K562 (cell line): ENCODE measurements around the gene TRIM26. TPM values are rescaled to one million over a fixed set of nuclear protein-coding genes. Genes with fewer than 3 reads are reported as not detected.

ENCODE experiments used
- ATAC-seq: fragments of 200-7000 bp; cut with Tn5 transposase; 3 replicates; pipeline ENCODE4 v1.9.1; 2020; ENCODE audit warnings: moderate library complexity
- BruUV-seq: library from RNA; stranded (reverse); fragments of 400-500 nt; replicated peaks from 2 replicates; lab custom pipeline; 2021; lab: Mats Ljungman, UMichigan
- CTCF ChIA-PET: fragments of 300-600 bp; formaldehyde crosslinking; extraction: SDS; loops from one replicate; lab custom pipeline; 2021; ENCODE audit warnings: low intra/inter-chr PET ratio; lab: Yijun Ruan, JAX
- POLR2A ChIA-PET: fragments of 300-600, 350-650 bp; sonication (Branson Sonifier 250); formaldehyde crosslinking; extraction: SDS; loops from one replicate; lab custom pipeline; 2021; ENCODE audit warnings: antibody characterized with exemption, inconsistent platforms; lab: Yijun Ruan, JAX
- DNase-seq, 4 experiments: peaks; one replicate each; pipeline versions ENCODE4 v3.0.0 to v3.0.0-alpha.2; 2011 to 2018; ENCODE audit warnings: low spot score in 3 of 4, mixed read lengths in 3 of 4; ENCODE audit errors: extremely low read depth in 1 of 4
- FAIRE-seq: peaks from 2 replicates; lab custom pipeline; 2011; peaks lifted over from hg19 to GRCh38; lab: Jason Lieb, UNC
- H2AFZ ChIP-seq: 2 replicates; pipeline ENCODE4 v1.6.0; 2011; ENCODE audit warnings: low read depth, low read length, control low read depth, inconsistent platforms
- H3K27ac ChIP-seq: fragments of 200-600 bp; 3 replicates; pipeline ENCODE4 v1.8.0; 2011; ENCODE audit warnings: low read depth, mild to moderate bottlenecking, control low read depth, inconsistent platforms, low read length, moderate library complexity, mixed read lengths; ENCODE audit errors: extremely low read depth
- H3K27me3 ChIP-seq, 2 experiments: fragments of 300-600 bp in 1 of 2; 2 replicates in 1 of 2; 3 replicates in 1 of 2; pipeline versions ENCODE4 v1.6.0 to v1.8.0; 2011; ENCODE audit warnings: inconsistent platforms in 2 of 2, low read length in 2 of 2, mild to moderate bottlenecking in 1 of 2, mixed read lengths in 1 of 2, moderate library complexity in 1 of 2; ENCODE audit not compliant: control insufficient read depth in 2 of 2, insufficient read depth in 2 of 2
- H3K36me3 ChIP-seq: fragments of 300-600 bp; 3 replicates; pipeline ENCODE4 v1.8.0; 2011; ENCODE audit warnings: mild to moderate bottlenecking, low read length, inconsistent platforms; ENCODE audit not compliant: control insufficient read depth, insufficient read depth
- H3K4me1 ChIP-seq, 2 experiments: fragments of 200-600 bp in 1 of 2; replicated peaks in 1 of 2; 2 replicates in 1 of 2; 3 replicates in 1 of 2; pipeline versions ENCODE4 v1.5.1 to v1.8.0; 2011; ENCODE audit warnings: inconsistent platforms in 2 of 2, low read length in 2 of 2, mild to moderate bottlenecking in 1 of 2, mixed read lengths in 1 of 2, moderate library complexity in 1 of 2; ENCODE audit not compliant: control insufficient read depth in 2 of 2, insufficient read depth in 2 of 2
- H3K4me2 ChIP-seq: 2 replicates; pipeline ENCODE4 v1.6.1; 2011; ENCODE audit warnings: low read length, control low read depth, inconsistent platforms, mixed read lengths; ENCODE audit not compliant: insufficient read depth
- H3K4me3 ChIP-seq: fragments of 200-600 bp; sonication (generic), shearing (Covaris generic); 2 replicates; pipeline ENCODE4 v1.5.1; 2016; ENCODE audit warnings: control low read depth, inconsistent platforms
- H3K79me2 ChIP-seq: fragments of 200-600 bp; 3 replicates; pipeline ENCODE4 v1.8.0; 2011; ENCODE audit warnings: low read length, inconsistent platforms; ENCODE audit not compliant: control insufficient read depth, insufficient read depth
- H3K9ac ChIP-seq, 2 experiments: 2 replicates each; pipeline versions ENCODE4 v1.6.0 to v1.6.1; 2011; ENCODE audit warnings: low read depth in 2 of 2, low read length in 2 of 2, control low read depth in 1 of 2, inconsistent platforms in 1 of 2, mild to moderate bottlenecking in 1 of 2, mixed read lengths in 1 of 2; ENCODE audit not compliant: insufficient read depth in 1 of 2
- H3K9me1 ChIP-seq: one replicate; pipeline ENCODE4 v1.6.0; 2011; ENCODE audit warnings: inconsistent platforms, mild to moderate bottlenecking, low read length, moderate library complexity; ENCODE audit not compliant: control insufficient read depth, insufficient read depth
- H3K9me3 ChIP-seq: replicated peaks from 2 replicates; pipeline ENCODE4 v1.5.1; 2011; ENCODE audit warnings: low read depth, low read length, inconsistent platforms; ENCODE audit not compliant: control insufficient read depth, insufficient read depth
- H4K20me1 ChIP-seq: replicated peaks from 2 replicates; pipeline ENCODE4 v1.6.1; 2011; ENCODE audit warnings: low read length, inconsistent platforms, mixed read lengths; ENCODE audit not compliant: control insufficient read depth, insufficient read depth
- KHSRP ChIP-seq: fragments of 450-650 bp; IDR thresholded peaks from 2 replicates; pipeline ENCODE4 v1.6.1; 2017
- MTA2 ChIP-seq: fragments of 450-650 bp; IDR thresholded peaks from 2 replicates; pipeline ENCODE4 v1.6.1; 2016; ENCODE audit warnings: low read depth
- SPI1 ChIP-seq: IDR thresholded peaks from 2 replicates; pipeline ENCODE4 v1.6.1; 2011; ENCODE audit warnings: low read depth, low read length, control low read depth, borderline replicate concordance
- ZNF507 ChIP-seq: conservative IDR thresholded peaks from 2 replicates; pipeline ENCODE4 v1.6.1; 2017; ENCODE audit warnings: missing genetic modification characterization, missing compliant biosample characterization
- WGBS: fragments of 100-300 bp; shearing (Covaris generic); methylation state at CpG from one replicate; pipeline ENCODE4 v1.1.6; 2016; ENCODE audit warnings: low coverage, mixed read lengths; ENCODE audit not compliant: insufficient coverage; ENCODE audit errors: missing lambda C conversion rate; 5-methylcytosine and 5-hydroxymethylcytosine counted together
- in situ Hi-C: fragments of 300-500 bp; cut with MboI; formaldehyde crosslinking; loops from 4 replicates; pipeline ENCODE4 v1.15.0; 2018; ENCODE audit warnings: inconsistent platforms, mixed read lengths
- intact Hi-C: fragments of 100-400 bp; cut with micrococcal nuclease; formaldehyde crosslinking; loops from 2 replicates; pipeline ENCODE4 v1.14.2; 2022
- polyA plus RNA-seq, 8 experiments: library from polyadenylated mRNA; depleted of rRNA in 4 of 8; stranded (reverse) in 5 of 8; unstranded in 3 of 8; fragments of >200 nt; fragmentation: Nextera tagmentation in 2 of 8; fragmentation: Illumina TruSeq in 1 of 8; extraction: Ambion mirVana in 2 of 8; extraction: Trizol in 1 of 8; gene quantifications; 2 replicates each; pipeline versions ENCODE4 v1.2.1 to v1.2.3, GENCODE V29; 2011 to 2014; ENCODE audit warnings: inconsistent platforms in 1 of 8, missing spikeins in 1 of 8
- total RNA-seq, 7 experiments: library from RNA; depleted of rRNA in 6 of 7; stranded (reverse); fragments of >200 nt in 6 of 7; fragmentation: Illumina TruSeq in 2 of 7; extraction: Trizol in 2 of 7; gene quantifications; 2 replicates each; pipeline versions ENCODE4 v1.2.1 to v1.2.3, GENCODE V29; 2011 to 2021; ENCODE audit warnings: low replicate concordance in 1 of 7
- TF ChIP-seq, protein P1 (sequence below), 3 experiments: IDR thresholded peaks in 2 of 3; conservative IDR thresholded peaks in 1 of 3; 2 replicates each; pipeline ENCODE4 v1.5.1; 2011 to 2012; ENCODE audit warnings: low read length in 3 of 3, mild to moderate bottlenecking in 3 of 3, control low read depth in 2 of 3, improper control_type of control experiment in 1 of 3, inconsistent platforms in 1 of 3, low read depth in 1 of 3, mixed read lengths in 1 of 3, moderate library complexity in 1 of 3; ENCODE audit not compliant: insufficient read depth in 2 of 3

Gene TRIM26
- total and polyA plus RNA-seq, 9 of the 15 experiments (the other 6 are each of a cell fraction or from before 2014, with no cell fraction given): 0.80 to 5.0 (median 2.8) TPM

DNA sequence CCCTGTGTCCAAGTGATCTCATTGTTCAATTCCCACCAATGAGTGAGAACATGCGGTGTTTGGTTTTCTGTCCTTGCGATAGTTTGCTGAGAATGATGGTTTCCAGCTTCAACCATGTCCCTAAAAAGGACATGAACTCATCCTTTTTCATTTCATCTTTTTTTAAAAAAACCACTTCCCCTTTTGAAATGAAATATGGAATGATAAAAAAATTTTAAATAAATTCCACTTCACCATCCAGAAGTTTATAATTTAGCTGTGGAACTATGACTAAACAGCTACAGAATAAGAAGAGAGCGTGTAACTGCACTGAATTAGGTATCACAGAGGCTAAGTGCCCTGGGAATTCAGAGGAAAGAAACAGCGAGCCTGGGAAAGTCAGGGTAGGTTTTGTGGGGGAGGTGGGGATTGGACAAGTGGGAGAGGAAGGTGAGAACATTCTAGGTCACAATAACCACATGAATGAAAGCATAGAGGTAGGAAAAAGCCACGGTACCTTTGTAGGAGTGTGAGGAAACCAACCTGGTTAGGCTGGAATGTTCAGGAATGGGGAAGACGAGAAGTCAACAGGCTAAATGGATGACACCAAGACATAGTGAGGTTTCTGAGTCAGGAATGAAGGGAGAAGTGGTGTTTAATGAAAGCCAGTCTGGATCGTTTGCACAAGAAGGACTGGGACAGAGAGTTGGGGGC, 63.2 kb downstream of the TRIM26 start:
- no peaks in the 10 kb centered on the region for H3K36me3 ChIP-seq
- in situ Hi-C loops: no loop called here
- ChIA-PET POLR2A (interaction anchor here (0.6 kb wide), 1 partner anchor 57 kb away, joined by 3 read pairs; no protein-coding TSS in a partner anchor), CTCF (no interaction called here)
- FAIRE-seq (no peak), ATAC-seq (no peak)
- no peak overlapping the region for H3K4me3 ChIP-seq
- H3K9ac ChIP-seq: no peak overlapping the region
- H3K9me1 ChIP-seq: no peaks in the 10 kb centered on the region
- peaks cover 4 to 21% of the 10 kb centered on the region in 2 experiments for H3K4me1 ChIP-seq
- H4K20me1 ChIP-seq: no peaks in the 10 kb centered on the region
- no peaks in the 10 kb centered on the region for H3K9me3 ChIP-seq
- TF ChIP-seq MTA2: no peak
- peak; percentile 48 for TF ChIP-seq SPI1
- TF ChIP-seq, all 486 proteins: peak for 1
- H3K27me3 ChIP-seq: peaks cover 5 to 39% of the 10 kb centered on the region in 2 experiments; a peak in 4 of 5 replicates
- intact Hi-C loops: no loop called here
- H3K4me2 ChIP-seq: no peak overlapping the region; the same call in 1 of the 2 replicates
- no peak for DNase-seq
- H3K27ac ChIP-seq: no peak overlapping the region
- peak overlapping the region; percentile 25 for H2AFZ ChIP-seq
- H3K79me2 ChIP-seq: no peaks in the 10 kb centered on the region
- BruUV-seq: no TSS peak
- WGBS: 18% methylated on average over 7 of the region's 7 CpGs

- Histone ChIP-seq H3K36me3 (no peaks in the 10 kb centered on the region), H3K4me1 (peaks cover 4 to 21% of the 10 kb centered on the region in 2 experiments), H3K27me3 (peaks cover 5 to 38% of the 10 kb centered on the region in 2 experiments; a peak in 4 of 5 replicates), H3K4me3 (no peak overlapping the region), H3K9me1 (no peaks in the 10 kb centered on the region), H2AFZ (no peak overlapping the region; the same call in 1 of the 2 replicates), H3K27ac (no peak overlapping the region), H3K79me2 (no peaks in the 10 kb centered on the region), H3K9me3 (no peaks in the 10 kb centered on the region), H3K9ac (no peak overlapping the region)
- in situ Hi-C loops: no loop called here
- WGBS: 6% methylated on average over 3 of the region's 3 CpGs
- DNase-seq (peak in 2 of 4 experiments; percentile 27 to 30), ATAC-seq (0 out of 3 replicates have a peak, but pooled peaks have one; percentile 40), FAIRE-seq (no peak)
- POLR2A ChIA-PET: no interaction called here
- intact Hi-C loops: no loop called here
- BruUV-seq: no TSS peak
- TF ChIP-seq KHSRP: no peak
- TF ChIP-seq, protein P1, sequence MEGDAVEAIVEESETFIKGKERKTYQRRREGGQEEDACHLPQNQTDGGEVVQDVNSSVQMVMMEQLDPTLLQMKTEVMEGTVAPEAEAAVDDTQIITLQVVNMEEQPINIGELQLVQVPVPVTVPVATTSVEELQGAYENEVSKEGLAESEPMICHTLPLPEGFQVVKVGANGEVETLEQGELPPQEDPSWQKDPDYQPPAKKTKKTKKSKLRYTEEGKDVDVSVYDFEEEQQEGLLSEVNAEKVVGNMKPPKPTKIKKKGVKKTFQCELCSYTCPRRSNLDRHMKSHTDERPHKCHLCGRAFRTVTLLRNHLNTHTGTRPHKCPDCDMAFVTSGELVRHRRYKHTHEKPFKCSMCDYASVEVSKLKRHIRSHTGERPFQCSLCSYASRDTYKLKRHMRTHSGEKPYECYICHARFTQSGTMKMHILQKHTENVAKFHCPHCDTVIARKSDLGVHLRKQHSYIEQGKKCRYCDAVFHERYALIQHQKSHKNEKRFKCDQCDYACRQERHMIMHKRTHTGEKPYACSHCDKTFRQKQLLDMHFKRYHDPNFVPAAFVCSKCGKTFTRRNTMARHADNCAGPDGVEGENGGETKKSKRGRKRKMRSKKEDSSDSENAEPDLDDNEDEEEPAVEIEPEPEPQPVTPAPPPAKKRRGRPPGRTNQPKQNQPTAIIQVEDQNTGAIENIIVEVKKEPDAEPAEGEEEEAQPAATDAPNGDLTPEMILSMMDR (IDR thresholded peaks at IDR 0.05 in 2 of 3, conservative IDR thresholded peaks at IDR 0.05 in 1 of 3; ENCODE audit: insufficient read depth in 2 of 3, low read depth in 1 of 3, low read length in 3 of 3): peak in 1 of 3 experiments; percentile 21; a peak in 2 of 6 replicates
- TF ChIP-seq ZNF507 (tag): no peak
- TF ChIP-seq, all 486 proteins: peak for 1
- H4K20me1 ChIP-seq: no peaks in the 10 kb centered on the region
- no peak overlapping the region for H3K4me2 ChIP-seq
- CTCF ChIA-PET: no interaction called here
Observed at GRCh38 chr6:30149234-30149633, 64.0 kb downstream of the TRIM26 start.
